Mesenchymal stem cell (in vitro differentiated cells and primary cell): ENCODE data around the gene SLC35G2.
"Not testable (repeated sequence)": the region's sequence is repeated elsewhere in the genome, so short reads cannot be mapped to it uniquely, and the experiment has no call there.

ENCODE experiments used
- DNase-seq: peaks from one replicate; pipeline ENCODE4 v3.0.0-alpha.2; 2013
- H2AFZ ChIP-seq: one replicate; pipeline ENCODE4 v1.6.1; 2013; ENCODE audit warnings: low read depth, mild to moderate bottlenecking, control low read depth, inconsistent platforms, low read length, moderate library complexity
- H2AK5ac ChIP-seq: 2 replicates; pipeline ENCODE4 v1.6.1; 2013; ENCODE audit warnings: low read length, moderate library complexity, mild to moderate bottlenecking, inconsistent platforms; ENCODE audit not compliant: severe bottlenecking
- H2BK120ac ChIP-seq: one replicate; pipeline ENCODE4 v1.6.1; 2013; ENCODE audit warnings: low read depth, mild to moderate bottlenecking, inconsistent platforms, low read length, moderate library complexity
- H2BK12ac ChIP-seq, 2 experiments: one replicate each; pipeline ENCODE4 v1.6.1; 2013; ENCODE audit warnings: inconsistent platforms in 2 of 2, low read length in 2 of 2, mild to moderate bottlenecking in 2 of 2, moderate library complexity in 2 of 2, control low read depth in 1 of 2
- H2BK15ac ChIP-seq: one replicate; pipeline ENCODE4 v1.6.1; 2013; ENCODE audit warnings: mild to moderate bottlenecking, low read depth, inconsistent platforms; ENCODE audit not compliant: poor library complexity, severe bottlenecking
- H2BK5ac ChIP-seq: 2 replicates; pipeline ENCODE4 v1.6.1; 2013; ENCODE audit warnings: low read depth, mild to moderate bottlenecking, low read length, control low read depth, inconsistent platforms; ENCODE audit not compliant: poor library complexity, severe bottlenecking
- H3K14ac ChIP-seq, 2 experiments: one replicate each; pipeline ENCODE4 v1.6.1; 2013; ENCODE audit warnings: inconsistent platforms in 2 of 2, low read length in 2 of 2, control low read depth in 1 of 2, mild to moderate bottlenecking in 1 of 2, moderate library complexity in 1 of 2
- H3K18ac ChIP-seq, 2 experiments: one replicate each; pipeline ENCODE4 v1.6.1; 2013; ENCODE audit warnings: inconsistent platforms in 2 of 2, low read length in 2 of 2, control low read depth in 1 of 2, low read depth in 1 of 2, mild to moderate bottlenecking in 1 of 2
- H3K23ac ChIP-seq, 2 experiments: one replicate each; pipeline ENCODE4 v1.6.1; 2013; ENCODE audit warnings: inconsistent platforms in 2 of 2, low read length in 2 of 2, mild to moderate bottlenecking in 2 of 2, moderate library complexity in 2 of 2, control low read depth in 1 of 2
- H3K27ac ChIP-seq: 2 replicates; pipeline ENCODE4 v1.5.1; 2013; ENCODE audit warnings: mild to moderate bottlenecking, moderate library complexity, low read length, control low read depth, inconsistent platforms; ENCODE audit not compliant: poor library complexity, severe bottlenecking
- H3K27me3 ChIP-seq, 2 experiments: 2 replicates each; pipeline versions ENCODE4 v1.6.1 to v1.7.0; 2013; ENCODE audit warnings: low read length in 2 of 2, mild to moderate bottlenecking in 2 of 2, moderate library complexity in 2 of 2, control low read depth in 1 of 2, inconsistent platforms in 1 of 2; ENCODE audit not compliant: control insufficient read depth in 1 of 2, insufficient read depth in 1 of 2
- H3K36me3 ChIP-seq, 2 experiments: 2 replicates each; pipeline versions ENCODE4 v1.6.1 to v1.7.0; 2013; ENCODE audit warnings: low read length in 2 of 2, control low read depth in 1 of 2, inconsistent platforms in 1 of 2, low read depth in 1 of 2, mild to moderate bottlenecking in 1 of 2; ENCODE audit not compliant: insufficient read depth in 2 of 2, control insufficient read depth in 1 of 2
- H3K4ac ChIP-seq, 2 experiments: one replicate each; pipeline ENCODE4 v1.6.1; 2013; ENCODE audit warnings: inconsistent platforms in 2 of 2, low read length in 2 of 2, mild to moderate bottlenecking in 2 of 2, moderate library complexity in 2 of 2, control low read depth in 1 of 2, low read depth in 1 of 2
- H3K4me1 ChIP-seq: 2 replicates; pipeline ENCODE4 v1.6.1; 2013; ENCODE audit warnings: low read depth, low read length, control low read depth; ENCODE audit not compliant: control insufficient read depth, insufficient read depth
- H3K4me2 ChIP-seq: 2 replicates; pipeline ENCODE4 v1.6.1; 2013; ENCODE audit warnings: low read length, mild to moderate bottlenecking, inconsistent platforms; ENCODE audit not compliant: poor library complexity, severe bottlenecking
- H3K4me3 ChIP-seq, 2 experiments: 2 replicates each; pipeline versions ENCODE4 v1.5.1 to v1.7.0; 2013; ENCODE audit warnings: low read length in 2 of 2, mild to moderate bottlenecking in 2 of 2, control low read depth in 1 of 2, low read depth in 1 of 2; ENCODE audit not compliant: insufficient read depth in 1 of 2
- H3K79me1 ChIP-seq: replicated peaks from 2 replicates; pipeline ENCODE4 v1.6.1; 2013; ENCODE audit warnings: mild to moderate bottlenecking, control low read depth, low read length, inconsistent platforms; ENCODE audit not compliant: poor library complexity, severe bottlenecking
- H3K9ac ChIP-seq: 2 replicates; pipeline ENCODE4 v1.7.0; 2013; ENCODE audit warnings: mild to moderate bottlenecking, low read length, moderate library complexity
- H3K9me3 ChIP-seq: 2 replicates; pipeline ENCODE4 v1.7.0; 2013; ENCODE audit warnings: mild to moderate bottlenecking, low read length; ENCODE audit not compliant: control insufficient read depth
- H4K8ac ChIP-seq: one replicate; pipeline ENCODE4 v1.6.1; 2013; ENCODE audit warnings: inconsistent platforms, mild to moderate bottlenecking, low read length, moderate library complexity
- H4K91ac ChIP-seq: one replicate; pipeline ENCODE4 v1.6.1; 2013; ENCODE audit warnings: mild to moderate bottlenecking, low read length, inconsistent platforms
- whole genome bisulfite sequencing: methylation state at CpG from one replicate; pipeline ENCODE4 v1.1.7; 2013; ENCODE audit warnings: mixed read lengths; 5-methylcytosine and 5-hydroxymethylcytosine counted together

SLC35G2 gene

DNA sequence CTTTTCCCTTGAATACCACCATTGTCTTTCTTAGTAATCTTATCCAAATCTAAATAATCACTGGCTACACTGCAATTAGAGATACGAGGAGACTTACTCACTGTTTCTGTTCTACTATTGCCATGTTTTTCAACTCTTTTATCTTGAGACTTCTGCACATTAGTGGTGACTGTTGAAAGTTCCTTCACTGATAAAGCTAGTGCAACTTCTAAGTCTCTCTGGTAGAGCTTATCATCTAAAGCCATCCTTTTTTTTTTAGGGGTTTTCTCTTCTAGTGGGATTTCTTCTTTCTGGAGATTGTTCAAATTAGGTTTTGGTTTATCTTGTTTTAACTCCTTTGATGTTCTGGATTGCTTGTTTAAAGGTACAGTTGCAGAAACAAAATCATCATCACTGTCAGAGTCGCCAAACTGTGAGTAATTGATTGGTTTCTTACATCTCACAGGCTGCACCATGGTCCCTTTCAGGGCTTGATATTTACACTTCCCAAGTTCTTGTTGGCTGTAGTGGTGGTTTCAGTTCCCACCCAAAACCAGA, 80.8 kb downstream of the SLC35G2 start:
- Histone ChIP-seq H3K4me1 (no peaks in the 10 kb centered on the region), H3K27ac (no peak overlapping the region), H3K36me3 (peaks cover 3 to 21% of the 10 kb centered on the region in 2 experiments), H2BK15ac (no peak overlapping the region), H2BK120ac (no peak overlapping the region), H2BK5ac (no peak overlapping the region), H3K4me2 (no peak overlapping the region), H3K9me3 (peaks cover 28% of the 10 kb centered on the region), H3K79me1 (peaks cover 4% of the 10 kb centered on the region), H3K18ac (no peak overlapping the region), H3K27me3 (no peaks in the 10 kb centered on the region), H2AFZ (no peak overlapping the region), H3K14ac (no peak overlapping the region), H4K8ac (peak overlapping the region; percentile 49), H2BK12ac (no peak overlapping the region), H2AK5ac (no peak overlapping the region), H3K4me3 (no peak overlapping the region), H3K9ac (no peak overlapping the region), H3K4ac (no peak overlapping the region), H3K23ac (no peak overlapping the region), H4K91ac (no peak overlapping the region)
- WGBS: 13% methylated on average over 1 of the region's 2 CpGs
- DNase-seq: peak; percentile 36

DNA sequence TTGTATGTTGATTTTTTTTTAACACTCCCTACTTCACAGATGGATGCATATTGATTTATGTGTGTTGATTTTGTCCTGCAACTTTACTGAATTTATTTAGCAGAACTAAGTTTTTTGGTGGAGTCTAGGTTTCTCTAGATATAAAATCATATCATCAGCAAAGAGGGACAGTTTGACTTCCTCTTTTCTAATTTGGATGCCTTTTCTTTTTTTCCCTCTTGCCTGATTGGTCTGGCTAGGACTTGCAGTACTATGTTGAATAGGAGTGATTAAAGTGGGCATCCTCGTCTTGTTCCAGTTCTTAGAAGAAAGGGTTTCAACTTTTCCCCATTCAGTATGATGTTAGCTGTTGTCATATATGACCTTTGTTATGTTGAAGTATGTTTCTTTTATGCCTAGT, 81.8 kb downstream of the SLC35G2 start:
- H2BK12ac ChIP-seq, H2AFZ ChIP-seq, H3K27ac ChIP-seq, H4K91ac ChIP-seq, H2BK5ac ChIP-seq, H3K23ac ChIP-seq, H4K8ac ChIP-seq, H3K27me3 ChIP-seq, H3K4me3 ChIP-seq, H3K4me2 ChIP-seq, H2BK120ac ChIP-seq, H2AK5ac ChIP-seq, H2BK15ac ChIP-seq, H3K4me1 ChIP-seq, H3K9ac ChIP-seq, DNase-seq, H3K79me1 ChIP-seq, H3K4ac ChIP-seq, H3K14ac ChIP-seq, H3K18ac ChIP-seq: not testable (repeated sequence)
- Histone ChIP-seq H3K9me3 (peaks cover 37% of the 10 kb centered on the region), H3K36me3 (peaks cover 3 to 21% of the 10 kb centered on the region in 2 experiments)
- whole genome bisulfite sequencing: 95% methylated on average over 1 of the region's 1 CpG

DNA sequence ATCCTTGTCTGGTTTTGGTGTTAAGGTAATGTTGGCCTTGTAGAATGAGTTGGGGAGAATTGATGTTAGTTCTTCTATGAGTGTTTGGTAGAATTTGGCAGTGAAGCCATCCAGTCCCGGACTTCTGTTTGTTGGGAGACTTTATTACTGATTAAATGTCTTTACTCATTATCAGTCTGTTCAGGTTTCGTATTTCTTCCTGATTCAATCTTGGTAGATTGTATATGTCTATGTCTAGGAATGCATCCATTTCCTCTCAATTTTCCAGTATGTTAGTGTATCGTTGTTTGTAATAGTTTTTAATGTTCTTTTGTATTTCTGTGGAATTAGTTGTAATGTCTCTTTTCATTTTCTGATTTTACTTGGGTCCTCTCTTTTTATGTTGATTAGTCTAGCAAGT, 82.5 kb downstream of the SLC35G2 start:
- H4K8ac ChIP-seq: no peak overlapping the region
- H3K4me3 ChIP-seq: no peak overlapping the region
- no peak overlapping the region for H3K4ac ChIP-seq
- no peak overlapping the region for H3K14ac ChIP-seq
- no peak overlapping the region for H2AK5ac ChIP-seq
- no peak for DNase-seq
- H3K79me1 ChIP-seq: peaks cover 11% of the 10 kb centered on the region
- no peak overlapping the region for H2BK5ac ChIP-seq
- H3K18ac ChIP-seq: no peak overlapping the region
- no peak overlapping the region for H3K27ac ChIP-seq
- no peak overlapping the region for H2BK15ac ChIP-seq
- no peak overlapping the region for H3K9ac ChIP-seq
- WGBS: 80% methylated on average over 2 of the region's 3 CpGs
- H3K23ac ChIP-seq: no peak overlapping the region
- peaks cover 37% of the 10 kb centered on the region for H3K9me3 ChIP-seq
- peaks cover 5 to 15% of the 10 kb centered on the region in 2 experiments for H3K36me3 ChIP-seq
- no peak overlapping the region for H4K91ac ChIP-seq
- H2BK12ac ChIP-seq: no peak overlapping the region
- H2BK120ac ChIP-seq: no peak overlapping the region
- H2AFZ ChIP-seq: no peak overlapping the region
- no peak overlapping the region for H3K4me2 ChIP-seq
- no peaks in the 10 kb centered on the region for H3K27me3 ChIP-seq
- H3K4me1 ChIP-seq: no peaks in the 10 kb centered on the region

GRCh38 chr3:136902530-136902929, 83.6 kb downstream of the SLC35G2 start:
- H3K4me2 ChIP-seq, H4K91ac ChIP-seq, DNase-seq, H2BK12ac ChIP-seq, H3K4me3 ChIP-seq, H2BK15ac ChIP-seq, H4K8ac ChIP-seq, H3K27me3 ChIP-seq, H2AK5ac ChIP-seq, H3K27ac ChIP-seq, H3K4me1 ChIP-seq, H3K4ac ChIP-seq, H3K18ac ChIP-seq, H2BK5ac ChIP-seq, H2AFZ ChIP-seq, H3K9ac ChIP-seq, H3K14ac ChIP-seq, H3K23ac ChIP-seq, H2BK120ac ChIP-seq: not testable (repeated sequence)
- peaks cover 37% of the 10 kb centered on the region for H3K9me3 ChIP-seq
- no CpG with 5 or more reads among the region's 1 CpG for WGBS
- peaks cover 5 to 11% of the 10 kb centered on the region in 2 experiments for H3K36me3 ChIP-seq
- peaks cover 19% of the 10 kb centered on the region for H3K79me1 ChIP-seq
